ENCODE data around the gene NRBP1. TPM values are rescaled to one million over a fixed set of nuclear protein-coding genes. Genes with fewer than 3 reads are reported as not detected.
A peak's percentile ranks its signal among the peaks of the same experiment; 100 is the strongest.

NRBP1 gene
- total and polyA plus RNA-seq, 9 of the 15 experiments (the other 6 are each of a cell fraction or from before 2014, with no cell fraction given), result 2.9 to 84.5 (median 36.9) TPM

DNA sequence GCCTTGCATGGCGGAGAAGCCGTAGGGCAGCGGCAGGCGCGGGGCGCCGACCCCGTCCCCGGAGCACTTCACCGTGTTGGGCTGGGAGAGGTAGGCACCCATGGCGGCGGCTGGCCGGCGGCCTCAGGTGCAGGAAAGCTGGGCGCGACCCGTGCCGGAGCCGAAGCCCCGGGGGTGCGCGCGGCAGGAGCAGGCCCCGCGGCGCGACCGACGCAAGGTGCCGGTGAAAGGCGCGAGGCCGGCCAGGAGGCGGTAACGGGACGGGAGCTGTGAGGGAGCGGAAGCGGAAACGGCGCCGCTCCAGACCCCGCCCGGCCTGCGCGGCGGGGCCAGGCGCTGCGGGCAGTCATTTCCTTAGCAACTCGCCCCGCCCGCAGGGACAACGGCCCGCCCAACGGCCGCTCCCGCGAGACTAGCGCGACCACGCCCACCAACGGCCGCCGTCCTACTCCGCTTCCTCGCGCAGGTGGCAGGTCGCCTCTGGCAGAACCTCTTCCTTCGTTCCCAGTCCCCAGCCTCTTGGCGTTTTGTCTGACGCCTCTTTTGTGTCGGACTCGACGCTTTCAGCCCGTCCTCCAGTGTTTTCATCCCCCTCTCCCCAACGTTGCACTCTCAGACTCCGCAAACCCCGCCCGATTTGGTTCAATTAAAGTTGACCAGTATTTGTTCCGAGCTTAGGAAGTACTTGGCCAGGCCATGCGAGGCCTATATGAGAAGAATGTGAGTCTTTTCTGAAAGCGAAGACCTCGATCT, 18.9 kb upstream of the NRBP1 start, which contains the start of gene PPM1G (continued):
- TF ChIP-seq, protein P1, sequence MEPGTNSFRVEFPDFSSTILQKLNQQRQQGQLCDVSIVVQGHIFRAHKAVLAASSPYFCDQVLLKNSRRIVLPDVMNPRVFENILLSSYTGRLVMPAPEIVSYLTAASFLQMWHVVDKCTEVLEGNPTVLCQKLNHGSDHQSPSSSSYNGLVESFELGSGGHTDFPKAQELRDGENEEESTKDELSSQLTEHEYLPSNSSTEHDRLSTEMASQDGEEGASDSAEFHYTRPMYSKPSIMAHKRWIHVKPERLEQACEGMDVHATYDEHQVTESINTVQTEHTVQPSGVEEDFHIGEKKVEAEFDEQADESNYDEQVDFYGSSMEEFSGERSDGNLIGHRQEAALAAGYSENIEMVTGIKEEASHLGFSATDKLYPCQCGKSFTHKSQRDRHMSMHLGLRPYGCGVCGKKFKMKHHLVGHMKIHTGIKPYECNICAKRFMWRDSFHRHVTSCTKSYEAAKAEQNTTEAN (CRISPR knock-in tag; IDR thresholded peaks at IDR 0.05), result peak; percentile 71; the same call in 1 of the 2 replicates
- peak; percentile 36; the same call in 1 of the 2 replicates for TF ChIP-seq SPI1 (IDR thresholded peaks at IDR 0.05; ENCODE audit: borderline replicate concordance, low read depth, low read length)
- peak in 1 of 2 experiments; percentile 36; a peak in 1 of 4 replicates for TF ChIP-seq KDM4B (IDR thresholded peaks at IDR 0.05; ENCODE audit: borderline replicate concordance in 2 of 2, low read depth in 1 of 2)
- 0 out of 4 replicates have a peak, but pooled peaks have one; percentile 18 to 22 for TF ChIP-seq TEAD1 (CRISPR knock-in tag; IDR thresholded peaks at IDR 0.05)
- peak; percentile 94 for TF ChIP-seq TAF7 (tag; IDR thresholded peaks at IDR 0.05)
- TF ChIP-seq, protein P2, sequence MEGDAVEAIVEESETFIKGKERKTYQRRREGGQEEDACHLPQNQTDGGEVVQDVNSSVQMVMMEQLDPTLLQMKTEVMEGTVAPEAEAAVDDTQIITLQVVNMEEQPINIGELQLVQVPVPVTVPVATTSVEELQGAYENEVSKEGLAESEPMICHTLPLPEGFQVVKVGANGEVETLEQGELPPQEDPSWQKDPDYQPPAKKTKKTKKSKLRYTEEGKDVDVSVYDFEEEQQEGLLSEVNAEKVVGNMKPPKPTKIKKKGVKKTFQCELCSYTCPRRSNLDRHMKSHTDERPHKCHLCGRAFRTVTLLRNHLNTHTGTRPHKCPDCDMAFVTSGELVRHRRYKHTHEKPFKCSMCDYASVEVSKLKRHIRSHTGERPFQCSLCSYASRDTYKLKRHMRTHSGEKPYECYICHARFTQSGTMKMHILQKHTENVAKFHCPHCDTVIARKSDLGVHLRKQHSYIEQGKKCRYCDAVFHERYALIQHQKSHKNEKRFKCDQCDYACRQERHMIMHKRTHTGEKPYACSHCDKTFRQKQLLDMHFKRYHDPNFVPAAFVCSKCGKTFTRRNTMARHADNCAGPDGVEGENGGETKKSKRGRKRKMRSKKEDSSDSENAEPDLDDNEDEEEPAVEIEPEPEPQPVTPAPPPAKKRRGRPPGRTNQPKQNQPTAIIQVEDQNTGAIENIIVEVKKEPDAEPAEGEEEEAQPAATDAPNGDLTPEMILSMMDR (IDR thresholded peaks at IDR 0.05 in 2 of 3, conservative IDR thresholded peaks at IDR 0.05 in 1 of 3; ENCODE audit: insufficient read depth in 2 of 3, low read depth in 1 of 3, low read length in 3 of 3), result 0 out of 6 replicates have a peak, but pooled peaks of 1 of the 3 experiments have one; percentile 7
- TF ChIP-seq ZNF224 (CRISPR knock-in tag; IDR thresholded peaks at IDR 0.05), result 0 out of 2 replicates have a peak, but pooled peaks have one; percentile 49
- TF ChIP-seq RBBP5 (IDR thresholded peaks at IDR 0.05; ENCODE audit: borderline replicate concordance, insufficient read depth, low read length, poor library complexity, severe bottlenecking), result peak; percentile 96
- peak; percentile 62; the same call in 1 of the 2 replicates for TF ChIP-seq ZNF589 (CRISPR knock-in tag; IDR thresholded peaks at IDR 0.05; ENCODE audit: low read depth)
- TF ChIP-seq GABPB1 (CRISPR knock-in tag; IDR thresholded peaks at IDR 0.05), result peak; percentile 93
- TF ChIP-seq RB1 (IDR thresholded peaks at IDR 0.05; ENCODE audit: low read depth), result peak; percentile 66; the same call in 1 of the 2 replicates
- TF ChIP-seq ZNF239 (CRISPR knock-in tag; IDR thresholded peaks at IDR 0.05), result no peak
- TF ChIP-seq RBFOX2 (IDR thresholded peaks at IDR 0.05; ENCODE audit: low read depth, low read length), result peak; percentile 99
- peak; percentile 96 for TF ChIP-seq GABPA (tag; conservative IDR thresholded peaks at IDR 0.05; ENCODE audit: low read depth)
- TF ChIP-seq, protein P3, sequence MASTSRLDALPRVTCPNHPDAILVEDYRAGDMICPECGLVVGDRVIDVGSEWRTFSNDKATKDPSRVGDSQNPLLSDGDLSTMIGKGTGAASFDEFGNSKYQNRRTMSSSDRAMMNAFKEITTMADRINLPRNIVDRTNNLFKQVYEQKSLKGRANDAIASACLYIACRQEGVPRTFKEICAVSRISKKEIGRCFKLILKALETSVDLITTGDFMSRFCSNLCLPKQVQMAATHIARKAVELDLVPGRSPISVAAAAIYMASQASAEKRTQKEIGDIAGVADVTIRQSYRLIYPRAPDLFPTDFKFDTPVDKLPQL (IDR thresholded peaks at IDR 0.05; ENCODE audit: extremely low read depth, insufficient read length), result peak; percentile 31
- TF ChIP-seq MIER1 (IDR thresholded peaks at IDR 0.05; ENCODE audit: low read depth), result no peak
- TF ChIP-seq, protein P4, sequence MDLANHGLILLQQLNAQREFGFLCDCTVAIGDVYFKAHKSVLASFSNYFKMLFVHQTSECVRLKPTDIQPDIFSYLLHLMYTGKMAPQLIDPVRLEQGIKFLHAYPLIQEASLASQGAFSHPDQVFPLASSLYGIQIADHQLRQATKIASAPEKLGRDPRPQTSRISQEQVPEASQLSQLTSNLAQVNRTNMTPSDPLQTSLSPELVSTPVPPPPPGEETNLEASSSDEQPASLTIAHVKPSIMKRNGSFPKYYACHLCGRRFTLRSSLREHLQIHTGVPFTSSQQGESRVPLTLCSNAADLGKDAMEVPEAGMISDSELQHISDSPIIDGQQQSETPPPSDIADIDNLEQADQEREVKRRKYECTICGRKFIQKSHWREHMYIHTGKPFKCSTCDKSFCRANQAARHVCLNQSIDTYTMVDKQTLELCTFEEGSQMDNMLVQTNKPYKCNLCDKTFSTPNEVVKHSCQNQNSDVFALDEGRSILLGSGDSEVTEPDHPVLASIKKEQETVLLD (IDR thresholded peaks at IDR 0.05), result no peak
- TF ChIP-seq, protein P5, sequence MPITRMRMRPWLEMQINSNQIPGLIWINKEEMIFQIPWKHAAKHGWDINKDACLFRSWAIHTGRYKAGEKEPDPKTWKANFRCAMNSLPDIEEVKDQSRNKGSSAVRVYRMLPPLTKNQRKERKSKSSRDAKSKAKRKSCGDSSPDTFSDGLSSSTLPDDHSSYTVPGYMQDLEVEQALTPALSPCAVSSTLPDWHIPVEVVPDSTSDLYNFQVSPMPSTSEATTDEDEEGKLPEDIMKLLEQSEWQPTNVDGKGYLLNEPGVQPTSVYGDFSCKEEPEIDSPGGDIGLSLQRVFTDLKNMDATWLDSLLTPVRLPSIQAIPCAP (CRISPR knock-in tag; IDR thresholded peaks at IDR 0.05; ENCODE audit: borderline replicate concordance), result 0 out of 2 replicates have a peak, but pooled peaks have one; percentile 62
- TF ChIP-seq TCF7 (IDR thresholded peaks at IDR 0.05; ENCODE audit: borderline replicate concordance), result no peak

Data from K562 (cell line).